ENCODE measurements around the gene SPTLC2.
A peak's percentile ranks its signal among the peaks of the same experiment; 100 is the strongest.

The SPTLC2 gene

GRCh38 chr14:77498984-77499527, 117.4 kb downstream of the SPTLC2 start:
- no peak for DNase-seq

- peak; percentile 39 for DNase-seq
Measured at GRCh38 chr14:77498120-77498979, 118.1 kb downstream of the SPTLC2 start, which contains the start of gene ISM2. TSS of gene ISM2 (minus strand) at chr14:77498816. CDS start at chr14:77498793, 23 bp downstream.

DNA sequence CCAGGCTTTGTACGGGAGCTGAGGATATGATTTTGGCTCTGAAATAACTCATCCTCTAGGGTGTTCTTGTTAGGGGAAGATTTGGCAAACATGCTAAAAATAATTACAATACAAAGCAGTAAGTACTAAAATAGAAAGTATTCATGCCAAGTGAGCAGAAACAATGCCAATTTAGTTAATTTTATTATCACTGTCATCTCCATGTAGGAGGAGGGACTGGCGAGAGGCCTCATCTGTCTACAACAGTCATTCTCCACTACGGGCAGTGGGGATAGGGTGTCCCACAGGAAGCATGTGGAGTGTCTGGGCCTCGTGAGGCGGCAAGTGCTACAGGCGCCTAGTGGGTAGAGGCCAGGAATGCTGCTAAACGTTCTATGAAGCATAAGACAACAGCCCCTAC, 121.1 kb downstream of the SPTLC2 start:
- no peak for DNase-seq

GRCh38 chr14:77491056-77491455, 125.4 kb downstream of the SPTLC2 start:
- no peak for DNase-seq

- DNase-seq = no peak
Measured at GRCh38 chr14:77490347-77490986, 126.0 kb downstream of the SPTLC2 start.

DNA sequence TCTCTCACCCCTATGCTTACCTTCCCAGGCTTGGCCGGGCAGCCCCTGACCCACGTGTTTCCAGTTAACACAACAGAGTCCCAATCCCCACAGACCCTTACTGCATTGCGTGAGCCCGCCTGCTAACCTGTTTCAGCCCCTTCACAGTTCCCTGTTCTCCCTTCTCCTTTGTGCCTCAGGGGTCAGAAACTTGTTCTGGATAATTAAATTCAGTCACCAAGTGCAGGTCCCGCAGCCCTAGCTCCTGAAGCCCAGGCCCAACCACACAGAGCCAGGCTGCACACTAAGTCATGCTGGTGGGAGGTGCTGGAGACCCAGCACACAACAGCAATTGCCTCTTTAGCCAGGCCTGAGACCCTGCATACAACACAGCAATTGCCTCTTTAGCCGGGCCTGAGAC, 127.4 kb downstream of the SPTLC2 start:
- no peak for DNase-seq

DNA sequence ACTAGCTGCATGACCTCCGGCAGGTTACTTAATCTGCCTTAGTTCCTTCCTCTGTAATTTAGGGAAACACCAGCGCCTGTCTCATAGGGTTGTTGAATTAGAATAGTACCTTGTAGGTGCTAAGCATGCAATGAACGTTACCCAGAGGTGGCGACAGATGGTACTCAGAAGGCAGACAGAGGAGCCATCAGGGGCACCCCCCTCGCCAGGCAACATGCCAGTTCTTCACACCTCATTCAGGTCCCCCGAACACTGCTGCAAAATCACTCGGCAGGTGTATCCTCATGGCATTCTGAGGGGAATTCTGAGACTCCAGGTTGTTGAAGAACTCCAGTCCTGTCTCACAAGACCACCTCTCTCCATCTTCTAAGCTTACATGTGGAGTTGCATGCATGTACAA, 127.9 kb downstream of the SPTLC2 start:
- DNase-seq = no peak

DNA sequence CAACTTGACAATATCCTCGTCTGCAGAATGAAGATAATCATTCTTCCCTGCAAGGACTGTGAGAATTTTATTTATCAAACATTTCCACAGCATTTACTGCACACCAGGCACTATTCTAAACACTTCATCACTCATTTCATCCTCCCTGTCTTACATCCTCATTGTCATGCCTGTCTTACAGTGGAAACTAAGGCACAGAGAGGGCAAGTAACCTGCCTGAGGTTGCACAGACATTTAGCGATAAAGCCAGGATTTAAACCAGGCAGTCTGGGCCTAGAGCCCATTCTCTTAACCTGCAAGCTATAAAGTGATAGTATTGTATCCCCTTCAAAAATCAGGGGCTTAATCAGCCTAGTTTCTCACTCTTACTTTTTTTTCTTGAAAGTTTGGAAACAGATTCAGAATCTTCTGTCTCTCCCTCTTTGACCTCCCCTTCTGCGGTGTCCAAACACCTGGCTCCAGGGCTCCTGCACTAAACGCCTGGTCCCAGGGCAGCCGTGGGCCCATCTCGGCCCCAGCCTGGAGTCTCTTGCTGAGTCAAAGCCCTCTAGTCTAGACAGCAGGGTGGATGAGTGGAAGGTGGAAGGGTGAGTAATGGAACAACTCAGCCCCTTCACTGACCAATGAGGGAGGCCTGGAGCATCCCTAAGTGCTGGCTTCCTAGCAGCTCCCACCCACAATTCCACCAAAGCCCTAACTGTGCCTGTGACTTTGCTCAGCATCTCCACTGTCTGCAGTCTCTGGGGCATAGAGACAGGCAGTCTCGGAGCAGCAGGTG, 130.3 kb downstream of the SPTLC2 start:
- DNase-seq = no peak

- no peak for DNase-seq
Measured at GRCh38 chr14:77485256-77485655, 131.2 kb downstream of the SPTLC2 start.

GRCh38 chr14:77482422-77482821, 134.0 kb downstream of the SPTLC2 start:
- DNase-seq = no peak

DNA sequence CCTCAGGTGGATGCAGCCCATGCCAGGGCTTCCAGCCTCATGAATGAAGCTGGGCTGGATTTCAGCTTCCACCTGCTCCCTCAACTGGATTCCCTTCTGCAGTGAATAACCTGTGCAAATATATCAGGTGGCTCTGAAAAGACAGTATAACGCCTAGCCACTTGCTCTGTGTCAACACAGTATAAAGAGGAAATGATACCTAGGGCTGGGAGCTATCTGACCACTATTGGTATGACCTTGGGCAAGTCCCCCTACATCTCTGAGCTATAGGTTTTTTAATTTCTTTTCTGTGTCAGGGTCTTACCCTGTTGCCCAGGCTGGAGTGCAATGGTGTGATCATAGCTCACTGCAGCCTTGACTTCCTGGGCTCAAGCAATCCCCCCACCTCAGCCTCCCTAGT, 137.6 kb downstream of the SPTLC2 start:
- DNase-seq = no peak

- DNase-seq = no peak
Measured at GRCh38 chr14:77478029-77478428, 138.4 kb downstream of the SPTLC2 start.

GRCh38 chr14:77475432-77476115, 140.9 kb downstream of the SPTLC2 start:
- no peak for DNase-seq

DNA sequence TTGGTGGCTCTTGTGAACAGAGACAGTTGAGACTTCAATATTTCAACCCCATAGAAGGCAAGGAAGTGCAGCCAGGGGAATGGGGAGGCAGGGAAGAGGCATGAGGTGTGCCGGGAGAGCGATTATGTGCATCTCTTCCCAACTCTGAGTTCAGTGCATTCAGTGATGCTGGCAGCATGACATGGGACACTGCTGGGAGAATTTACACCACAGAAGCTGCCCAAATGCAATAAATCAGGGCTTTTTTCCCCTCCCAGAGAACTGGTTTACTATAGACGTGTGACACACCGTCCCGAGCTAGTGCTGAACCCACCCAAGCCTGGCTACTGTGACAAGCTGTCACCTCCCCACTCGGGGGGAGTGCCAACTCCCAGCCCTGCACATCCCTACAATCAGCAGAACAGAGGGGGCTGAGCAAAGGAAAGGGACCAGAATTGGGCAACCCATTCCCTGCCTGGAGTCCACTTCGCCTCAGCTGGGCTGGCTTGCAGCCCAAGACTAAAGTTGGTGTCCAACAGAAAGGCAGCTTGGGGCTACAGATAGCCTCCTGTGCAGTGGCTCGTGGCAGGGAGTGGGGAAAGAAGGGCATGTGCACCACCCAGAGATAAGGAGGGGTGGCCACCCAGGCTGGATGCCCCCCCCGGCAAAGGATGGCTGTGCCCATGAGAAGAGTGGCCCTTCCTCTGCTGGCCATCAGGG, 141.8 kb downstream of the SPTLC2 start:
- no peak for DNase-seq

DNA sequence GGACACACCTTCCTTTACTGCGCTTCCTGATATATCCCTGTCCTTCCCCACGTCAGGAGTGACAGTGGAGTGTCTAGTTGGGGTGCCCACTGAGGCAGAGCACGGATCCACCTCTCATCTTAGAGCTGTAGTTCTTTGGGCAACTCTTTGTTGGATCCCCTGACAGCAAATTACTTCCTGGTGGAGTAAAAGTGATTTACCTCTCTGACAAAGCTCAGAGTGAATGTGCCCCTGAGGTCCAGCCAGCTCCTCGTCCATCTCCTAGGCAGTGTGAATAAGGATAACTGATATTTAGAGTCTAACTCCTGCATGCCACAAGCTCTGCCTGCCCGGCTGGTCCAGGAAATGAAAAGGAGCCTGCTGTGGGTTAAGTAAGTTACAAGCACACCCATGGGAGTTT, 142.5 kb downstream of the SPTLC2 start:
- no peak for DNase-seq

GRCh38 chr14:77470224-77470870, 146.1 kb downstream of the SPTLC2 start:
- no peak for DNase-seq

- no peak for DNase-seq
Measured at GRCh38 chr14:77469539-77469938, 146.9 kb downstream of the SPTLC2 start.

DNA sequence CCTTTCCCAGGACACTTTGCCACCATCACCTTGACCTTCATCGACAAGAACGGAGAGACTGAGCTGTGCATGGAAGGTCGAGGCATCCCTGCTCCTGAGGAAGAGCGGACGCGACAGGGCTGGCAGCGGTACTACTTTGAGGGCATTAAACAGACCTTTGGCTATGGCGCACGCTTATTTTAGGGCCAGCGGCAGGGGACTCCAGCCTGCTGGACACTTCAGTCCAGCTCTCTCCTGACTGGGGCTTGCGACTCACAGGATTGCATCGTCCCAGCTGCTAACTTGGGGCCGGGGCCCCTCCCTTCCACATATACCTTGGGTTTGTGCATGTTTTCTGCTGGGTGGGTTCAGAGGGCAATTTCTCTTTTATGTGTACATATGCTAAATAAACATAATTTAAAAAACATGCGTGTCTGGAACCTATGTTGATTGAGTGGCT, 147.4 kb downstream of the SPTLC2 start:
- no peak for DNase-seq

DNA sequence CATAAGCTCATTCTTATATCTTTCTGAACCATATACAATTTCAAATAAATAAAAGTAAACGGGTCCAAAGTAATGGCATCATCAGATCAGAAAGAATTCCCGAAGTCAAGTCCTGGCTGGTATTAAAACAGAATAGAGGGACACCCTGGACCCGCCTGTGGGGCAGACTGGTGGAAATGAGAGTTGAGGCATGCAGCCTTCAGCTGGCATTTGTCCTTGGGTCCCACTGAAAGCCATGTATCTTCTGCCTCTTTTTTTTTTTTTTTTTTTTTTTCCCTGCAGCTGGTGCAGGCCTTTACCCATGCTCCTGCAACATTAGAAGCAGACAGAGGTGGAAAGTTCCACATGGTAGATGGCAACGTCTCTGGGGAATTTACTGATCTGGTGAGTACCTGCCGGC, 148.6 kb downstream of the SPTLC2 start:
- DNase-seq = no peak

DNA sequence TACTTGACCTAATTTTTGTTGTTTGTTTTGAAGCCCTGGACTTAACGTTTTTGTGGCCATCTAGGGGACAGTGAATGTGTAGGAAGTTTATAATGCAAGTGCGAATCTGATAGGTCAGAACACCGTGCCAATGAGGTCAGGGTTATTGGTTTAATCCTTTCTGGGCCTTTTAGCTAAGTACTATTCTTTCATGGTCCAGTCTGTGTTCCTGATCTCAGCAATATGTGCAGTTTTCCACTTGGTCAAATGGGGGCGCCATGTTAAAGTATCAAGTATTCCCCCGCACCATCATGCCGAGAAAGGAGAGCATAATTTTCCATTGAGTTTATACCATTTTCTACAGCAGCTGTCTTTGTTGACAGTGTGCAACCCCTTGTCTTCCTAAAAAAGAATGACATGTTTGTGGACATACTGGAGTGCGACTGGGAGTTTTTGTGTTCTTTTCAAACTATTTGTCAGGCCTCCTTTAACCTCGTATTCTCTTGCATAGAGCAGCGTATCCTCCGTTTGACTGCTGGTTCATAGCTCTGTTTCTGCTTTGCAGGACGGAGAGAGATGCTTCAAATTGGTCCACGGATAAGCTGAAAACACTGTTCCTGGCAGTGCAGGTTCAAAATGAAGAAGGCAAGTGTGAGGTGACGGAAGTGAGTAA, 157.2 kb downstream of the SPTLC2 start:
- DNase-seq = peak; percentile 82

Measured in suppressor macrophage treated with lipopolysaccharide for 4 hours (primary cell).